ENCODE measurements around the gene ABCB6.

DNA sequence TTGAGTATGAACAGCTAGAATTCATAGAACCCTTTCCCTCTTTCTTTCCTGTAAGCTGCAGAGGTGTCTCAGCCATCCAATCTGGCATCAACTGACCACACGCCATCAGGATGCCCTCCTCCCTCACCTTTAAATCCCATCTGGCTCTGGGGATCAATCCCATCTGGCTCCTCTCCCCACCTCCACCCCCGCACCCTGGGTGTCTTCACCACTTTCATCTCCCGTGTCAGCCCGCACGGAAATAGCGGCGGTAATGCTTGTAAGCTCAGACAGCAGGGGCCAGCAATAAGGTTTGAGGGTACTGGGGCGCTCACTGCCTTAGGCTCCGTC lies 33.8 kb upstream of the ABCB6 start:
- TF ChIP-seq CTCF (IDR thresholded peaks at IDR 0.05; ENCODE audit: insufficient read depth, low read length, poor library complexity, severe bottlenecking) (no peak), EZH2phosphoT487 (conservative IDR thresholded peaks at IDR 0.05; ENCODE audit: low read length) (no peak)
